CD4-positive, alpha-beta T cell treated with Interleukin-6 at 100 ng/mL for 8 hours (primary cell): ENCODE results near the gene SMOC2.
"Not testable (repeated sequence)": the region's sequence is repeated elsewhere in the genome, so short reads cannot be mapped to it uniquely, and the experiment has no call there.

Experiments
- DNase-seq: peaks from one replicate; pipeline ENCODE4 v3.0.0-alpha.2; 2020; ENCODE audit warnings: mixed read lengths, low spot score

SMOC2 gene

GRCh38 chr6:168601111-168601510 is 160.1 kb downstream of the SMOC2 start:
- no peak for DNase-seq

- no peak for DNase-seq
Observed at GRCh38 chr6:168601546-168601945, 160.6 kb downstream of the SMOC2 start.

- DNase-seq: no peak
Observed at GRCh38 chr6:168602576-168602975, 161.6 kb downstream of the SMOC2 start.

GRCh38 chr6:168603234-168603633 is 162.2 kb downstream of the SMOC2 start:
- DNase-seq: no peak

GRCh38 chr6:168605964-168606363 is 165.0 kb downstream of the SMOC2 start:
- DNase-seq: no peak

- no peak for DNase-seq
Observed at GRCh38 chr6:168606722-168607121, 165.7 kb downstream of the SMOC2 start.

GRCh38 chr6:168607272-168608112 is 166.5 kb downstream of the SMOC2 start:
- no peak for DNase-seq

- DNase-seq: no peak
Observed at GRCh38 chr6:168608113-168608400, 167.1 kb downstream of the SMOC2 start.

- no peak for DNase-seq
Observed at GRCh38 chr6:168609026-168609685, 168.2 kb downstream of the SMOC2 start.

GRCh38 chr6:168609914-168610490 is 169.0 kb downstream of the SMOC2 start:
- no peak for DNase-seq

GRCh38 chr6:168610966-168611365 is 170.0 kb downstream of the SMOC2 start:
- not testable (repeated sequence) for DNase-seq

GRCh38 chr6:168611691-168612090 is 170.7 kb downstream of the SMOC2 start:
- DNase-seq: no peak

- no peak for DNase-seq
Observed at GRCh38 chr6:168612586-168612985, 171.6 kb downstream of the SMOC2 start.

- no peak for DNase-seq
Observed at GRCh38 chr6:168615837-168616236, 174.9 kb downstream of the SMOC2 start.

- DNase-seq: no peak
Observed at GRCh38 chr6:168616816-168617765, 176.1 kb downstream of the SMOC2 start.

GRCh38 chr6:168618546-168619315 is 177.7 kb downstream of the SMOC2 start:
- DNase-seq: no peak

- DNase-seq: no peak
Observed at GRCh38 chr6:168619560-168620314, 178.8 kb downstream of the SMOC2 start.

- no peak for DNase-seq
Observed at GRCh38 chr6:168620578-168620977, 179.6 kb downstream of the SMOC2 start.

GRCh38 chr6:168623736-168624135 is 182.8 kb downstream of the SMOC2 start:
- DNase-seq: no peak

GRCh38 chr6:168624540-168624939 is 183.6 kb downstream of the SMOC2 start:
- no peak for DNase-seq

- DNase-seq: no peak
Observed at GRCh38 chr6:168624948-168625347, 184.0 kb downstream of the SMOC2 start.
